B cell (primary cell): ENCODE data around the gene ARHGDIG. TPM values are rescaled to one million over a fixed set of nuclear protein-coding genes. Genes with fewer than 3 reads are reported as not detected.

ENCODE experiments used
- ATAC-seq: fragments of 200-7000 bp; cut with Tn5 transposase; one replicate; pipeline ENCODE4 v1.10.0; 2021; ENCODE audit warnings: low read depth, mild to moderate bottlenecking, moderate number of reproducible peaks, moderate library complexity
- CTCF ChIA-PET: fragments of 350-600 bp; sonication (Branson Sonifier 250); formaldehyde crosslinking; loops from one replicate; lab custom pipeline; 2021; ENCODE audit warnings: antibody characterized with exemption, inconsistent platforms; lab: Charles Lee
- POLR2A ChIA-PET: fragments of 350-600 bp; sonication (Branson Sonifier 250); formaldehyde crosslinking; loops from one replicate; lab custom pipeline; 2021; ENCODE audit warnings: antibody characterized with exemption; lab: Charles Lee
- DNase-seq: peaks from one replicate; pipeline ENCODE4 v3.0.0; 2013
- H2AFZ ChIP-seq: 2 replicates; pipeline ENCODE4 v1.6.1; 2012; ENCODE audit warnings: mild to moderate bottlenecking, low read depth, low read length; ENCODE audit not compliant: insufficient read depth, poor library complexity, severe bottlenecking
- H3K27ac ChIP-seq, 2 donors: 1 replicate in 1 of 2; 2 replicates in 1 of 2; pipeline ENCODE4 v1.5.1; 2012 to 2013; ENCODE audit warnings: low read length in 2 of 2, mild to moderate bottlenecking in 2 of 2, moderate library complexity in 1 of 2
- H3K27me3 ChIP-seq, 4 experiments: fragments of 200-600 bp in 1 of 4; sonication (generic) in 1 of 4; replicated peaks in 1 of 4; 1 replicate in 2 of 4; 2 replicates in 2 of 4; pipeline versions ENCODE4 v1.6.1 to v1.7.0; 2013 to 2016; ENCODE audit warnings: low read length in 3 of 4, mild to moderate bottlenecking in 2 of 4, mixed read lengths in 1 of 4, moderate library complexity in 1 of 4; ENCODE audit not compliant: insufficient read depth in 4 of 4, control insufficient read depth in 3 of 4; ENCODE audit errors: control extremely low read depth in 1 of 4
- H3K36me3 ChIP-seq, 2 experiments: replicated peaks in 1 of 2; 1 replicate in 1 of 2; 2 replicates in 1 of 2; pipeline versions ENCODE4 v1.6.1 to v1.7.1; 2013; ENCODE audit warnings: low read length in 1 of 2; ENCODE audit not compliant: insufficient read depth in 2 of 2, control insufficient read depth in 1 of 2; ENCODE audit errors: control extremely low read depth in 1 of 2, extremely low read depth in 1 of 2
- H3K4me1 ChIP-seq, 2 donors: fragments of 200-600 bp in 1 of 2; sonication (generic) in 1 of 2; 1 replicate in 1 of 2; 2 replicates in 1 of 2; pipeline versions ENCODE4 v1.5.1 to v1.6.1; 2013 to 2017; ENCODE audit warnings: low read length in 2 of 2; ENCODE audit not compliant: control insufficient read depth in 2 of 2, insufficient read depth in 2 of 2
- H3K4me2 ChIP-seq: replicated peaks from 2 replicates; pipeline ENCODE3; 2012; ENCODE audit warnings: mild to moderate bottlenecking, low read depth, low read length; ENCODE audit not compliant: poor library complexity, severe bottlenecking
- H3K4me3 ChIP-seq, 5 experiments: fragments of 200-600 bp in 1 of 5; sonication (generic) in 1 of 5; 1 replicate in 3 of 5; 2 replicates in 2 of 5; pipeline versions ENCODE4 v1.5.1 to v1.7.0; 2011 to 2016; ENCODE audit warnings: low read length in 4 of 5, mild to moderate bottlenecking in 4 of 5, low read depth in 2 of 5, control low read depth in 1 of 5, moderate library complexity in 1 of 5; ENCODE audit not compliant: insufficient read depth in 1 of 5; ENCODE audit errors: control extremely low read depth in 1 of 5, extremely low read depth in 1 of 5
- H3K79me2 ChIP-seq: fragments of 200-600 bp; sonication (generic); one replicate; pipeline ENCODE4 v1.6.0; 2016; ENCODE audit warnings: low read length; ENCODE audit not compliant: control insufficient read depth, insufficient read depth
- H3K9ac ChIP-seq: fragments of 200-600 bp; sonication (generic); 2 replicates; pipeline ENCODE4 v1.6.1; 2017; ENCODE audit warnings: mild to moderate bottlenecking, low read length, moderate library complexity
- H3K9me3 ChIP-seq, 3 donors: one replicate each; pipeline versions ENCODE4 v1.6.1 to v1.7.1; 2013; ENCODE audit warnings: low read length in 2 of 3; ENCODE audit not compliant: control insufficient read depth in 2 of 3, insufficient read depth in 1 of 3; ENCODE audit errors: control extremely low read depth in 1 of 3
- H4K20me1 ChIP-seq: 2 replicates; pipeline ENCODE4 v1.6.0; 2012; ENCODE audit warnings: mild to moderate bottlenecking, low read length; ENCODE audit not compliant: insufficient read depth, control insufficient read depth, poor library complexity, severe bottlenecking
- H3K27ac Mint-ChIP-seq: one replicate; pipeline ENCODE4 v1.8.0; 2021; ENCODE audit warnings: mixed read lengths
- H3K27me3 Mint-ChIP-seq: one replicate; pipeline ENCODE4 v1.8.0; 2021; ENCODE audit warnings: mixed read lengths
- H3K4me1 Mint-ChIP-seq: one replicate; pipeline ENCODE4 v1.8.0; 2021; ENCODE audit warnings: mixed read lengths
- H3K4me3 Mint-ChIP-seq: one replicate; pipeline ENCODE4 v1.8.0; 2021; ENCODE audit warnings: mixed read lengths
- H3K9me3 Mint-ChIP-seq: one replicate; pipeline ENCODE4 v1.8.0; 2022; ENCODE audit warnings: mixed read lengths; ENCODE audit not compliant: insufficient read depth
- CTCF ChIP-seq: fragments of 200-600 bp; IDR thresholded peaks from one replicate; pipeline ENCODE4 v1.8.0; 2022; ENCODE audit warnings: antibody characterized with exemption, mild to moderate bottlenecking
- EZH2 ChIP-seq: IDR thresholded peaks from 2 replicates; pipeline ENCODE4 v1.6.1; 2012; ENCODE audit warnings: borderline replicate concordance, low read depth, mild to moderate bottlenecking, moderate library complexity, low read length; ENCODE audit not compliant: insufficient read depth, poor library complexity, severe bottlenecking
- WGBS: methylation state at CpG from one replicate; pipeline ENCODE4 v1.1.5; 2013; ENCODE audit warnings: missing lambda C conversion rate; ENCODE audit not compliant: insufficient coverage; 5-methylcytosine and 5-hydroxymethylcytosine counted together
- intact Hi-C: fragments of 100-400 bp; cut with micrococcal nuclease; formaldehyde crosslinking; loops from one replicate; pipeline ENCODE4 v1.10.0; 2022
- polyA plus RNA-seq: library from polyadenylated mRNA; depleted of rRNA; stranded (reverse); fragments of >200 nt; gene quantifications from 2 replicates; pipeline ENCODE4 v1.2.3, GENCODE V29; 2012
- total RNA-seq, 2 donors: library from RNA; stranded (reverse); fragments of 120-200 nt in 1 of 2; gene quantifications; 1 replicate in 1 of 2; 2 replicates in 1 of 2; pipeline versions ENCODE4 v1.2.3 to v1.2.4, GENCODE V29; 2013 to 2022

ARHGDIG gene
- total and polyA plus RNA-seq, 2 donors (not counting 1 experiment from before 2014, with no cell fraction given) = 0.64 TPM; not detected in 1

- no peak overlapping the region for H3K9ac ChIP-seq
- intact Hi-C loops = no loop called here
- Mint-ChIP-seq H3K27ac (no peak overlapping the region), H3K4me1 (peaks cover 11% of the 10 kb centered on the region), H3K9me3 (no peaks in the 10 kb centered on the region), H3K4me3 (no peak overlapping the region), H3K27me3 (no peaks in the 10 kb centered on the region)
- 100% methylated on average over 5 of the region's 5 CpGs for WGBS
- H2AFZ ChIP-seq = no peak overlapping the region
- no peak overlapping the region for H3K4me3 ChIP-seq
- H3K27ac ChIP-seq = no peak overlapping the region
- DNase-seq (no peak), ATAC-seq (no peak)
- no peaks in the 10 kb centered on the region for H3K4me1 ChIP-seq
- H3K9me3 ChIP-seq = no peaks in the 10 kb centered on the region
- ChIA-PET POLR2A (no interaction called here), CTCF (no interaction called here)
- peaks cover 2 to 38% of the 10 kb centered on the region in 2 experiments for H3K36me3 ChIP-seq
- no peak for TF ChIP-seq CTCF
- no peak for TF ChIP-seq EZH2
- no peaks in the 10 kb centered on the region for H3K27me3 ChIP-seq
- H3K79me2 ChIP-seq = peaks cover 79% of the 10 kb centered on the region
- H4K20me1 ChIP-seq = peaks cover 90% of the 10 kb centered on the region
- H3K4me2 ChIP-seq = no peak overlapping the region
These were observed 37.2 kb downstream of the ARHGDIG start for GRCh38 chr16:317583-317982.

- 89% methylated on average over 10 of the region's 22 CpGs for WGBS
- Mint-ChIP-seq H3K4me1 (peaks cover 16% of the 10 kb centered on the region), H3K27me3 (no peaks in the 10 kb centered on the region), H3K27ac (no peak overlapping the region), H3K4me3 (no peak overlapping the region), H3K9me3 (no peaks in the 10 kb centered on the region)
- Histone ChIP-seq H3K27me3 (no peaks in the 10 kb centered on the region), H2AFZ (no peak overlapping the region), H3K79me2 (peaks cover 71% of the 10 kb centered on the region), H3K36me3 (peaks cover 2 to 32% of the 10 kb centered on the region in 2 experiments), H3K9ac (no peak overlapping the region), H3K27ac (no peak overlapping the region), H3K4me1 (peaks cover under 1 to 2% of the 10 kb centered on the region in 2 donors), H4K20me1 (peaks cover 85% of the 10 kb centered on the region), H3K9me3 (no peaks in the 10 kb centered on the region), H3K4me3 (no peak overlapping the region), H3K4me2 (no peak overlapping the region)
- intact Hi-C loops = no loop called here
- ATAC-seq (no peak), DNase-seq (no peak)
- TF ChIP-seq EZH2 (no peak), CTCF (no peak)
- POLR2A ChIA-PET = no interaction called here
- CTCF ChIA-PET = no interaction called here
These were observed 38.2 kb downstream of the ARHGDIG start for GRCh38 chr16:318628-319027.
